HG03439 (cell line): Measurements from ENCODE around the gene TAS2R3.
A peak's percentile ranks its signal among the peaks of the same experiment; 100 is the strongest.

ENCODE experiments used
- ATAC-seq: cut with Tn5 transposase; IDR thresholded peaks from one replicate; pipeline ENCODE4 v1.9.1; 2021; ENCODE audit warnings: mild to moderate bottlenecking, moderate library complexity; ENCODE audit not compliant: unreplicated experiment

TAS2R3 gene

GRCh38 chr7:141785706-141786552, 22.0 kb downstream of the TAS2R3 start:
- peak; percentile 66 for ATAC-seq

DNA sequence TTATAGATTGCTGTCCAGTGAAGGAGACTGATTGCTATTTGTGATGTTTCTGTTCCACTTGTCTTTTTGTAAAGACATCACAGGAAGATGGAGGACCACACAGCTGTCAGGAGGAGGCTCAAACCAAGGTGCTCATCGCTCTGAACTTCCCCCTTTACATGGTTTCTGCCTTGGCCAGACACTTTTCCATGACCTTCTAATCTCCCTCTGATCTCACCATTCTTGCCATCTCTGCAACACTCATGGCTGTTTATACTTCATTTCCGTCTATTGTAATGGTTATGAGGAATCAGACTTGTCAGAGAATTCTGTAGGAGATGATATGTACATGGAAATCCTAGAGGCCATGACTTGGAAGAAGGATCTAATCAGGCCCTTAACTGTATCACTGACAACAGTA, 24.4 kb downstream of the TAS2R3 start:
- no peak for ATAC-seq

DNA sequence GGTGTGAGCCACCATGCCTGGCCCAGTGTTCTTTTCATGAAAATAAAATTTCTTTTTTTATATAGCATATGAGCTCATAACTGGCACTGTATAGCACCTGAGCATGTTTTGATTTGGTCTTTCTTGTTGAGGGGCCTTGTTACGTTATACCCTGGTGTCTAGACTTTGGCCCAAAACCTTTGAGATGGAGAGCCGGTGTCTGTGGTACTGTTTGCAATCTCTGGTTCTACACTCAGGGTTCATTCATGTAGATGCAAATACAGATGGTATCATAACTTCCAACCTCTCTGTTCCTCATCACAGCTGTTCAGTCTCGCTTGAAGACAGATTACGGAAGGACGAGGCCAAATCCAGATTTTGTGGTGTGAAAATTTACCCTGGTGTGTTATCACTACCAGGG, 26.0 kb downstream of the TAS2R3 start, which contains the start of gene TAS2R5:
TAS2R5 (plus strand) TSS at position 301 of the 400 bp plus-strand sequence. CDS start 145 bp downstream, outside the sequence.
- no peak for ATAC-seq

GRCh38 chr7:141792526-141792925, 28.6 kb downstream of the TAS2R3 start:
- no peak for ATAC-seq
